Stimulated activated CD4-positive, alpha-beta T cell treated with anti-CD3 and anti-CD28 coated beads, Interleukin-2, amount 100 ng/mL, for 48 hours (primary cell): ENCODE measurements around the gene CABLES1.
"Not testable (repeated sequence)": the region's sequence is repeated elsewhere in the genome, so short reads cannot be mapped to it uniquely, and the experiment has no call there.

ENCODE experiments used
- DNase-seq, 2 donors: peaks; one replicate each; pipeline ENCODE4 v3.0.0-alpha.2; 2020

CABLES1 gene, protein sequence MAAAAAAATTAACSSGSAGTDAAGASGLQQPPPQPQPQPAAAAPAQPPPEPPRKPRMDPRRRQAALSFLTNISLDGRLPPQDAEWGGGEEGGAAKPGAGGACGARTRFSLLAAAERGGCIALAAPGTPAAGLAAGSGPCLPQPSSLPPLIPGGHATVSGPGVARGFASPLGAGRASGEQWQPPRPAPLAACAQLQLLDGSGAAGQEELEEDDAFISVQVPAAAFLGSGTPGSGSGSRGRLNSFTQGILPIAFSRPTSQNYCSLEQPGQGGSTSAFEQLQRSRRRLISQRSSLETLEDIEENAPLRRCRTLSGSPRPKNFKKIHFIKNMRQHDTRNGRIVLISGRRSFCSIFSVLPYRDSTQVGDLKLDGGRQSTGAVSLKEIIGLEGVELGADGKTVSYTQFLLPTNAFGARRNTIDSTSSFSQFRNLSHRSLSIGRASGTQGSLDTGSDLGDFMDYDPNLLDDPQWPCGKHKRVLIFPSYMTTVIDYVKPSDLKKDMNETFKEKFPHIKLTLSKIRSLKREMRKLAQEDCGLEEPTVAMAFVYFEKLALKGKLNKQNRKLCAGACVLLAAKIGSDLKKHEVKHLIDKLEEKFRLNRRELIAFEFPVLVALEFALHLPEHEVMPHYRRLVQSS

DNA sequence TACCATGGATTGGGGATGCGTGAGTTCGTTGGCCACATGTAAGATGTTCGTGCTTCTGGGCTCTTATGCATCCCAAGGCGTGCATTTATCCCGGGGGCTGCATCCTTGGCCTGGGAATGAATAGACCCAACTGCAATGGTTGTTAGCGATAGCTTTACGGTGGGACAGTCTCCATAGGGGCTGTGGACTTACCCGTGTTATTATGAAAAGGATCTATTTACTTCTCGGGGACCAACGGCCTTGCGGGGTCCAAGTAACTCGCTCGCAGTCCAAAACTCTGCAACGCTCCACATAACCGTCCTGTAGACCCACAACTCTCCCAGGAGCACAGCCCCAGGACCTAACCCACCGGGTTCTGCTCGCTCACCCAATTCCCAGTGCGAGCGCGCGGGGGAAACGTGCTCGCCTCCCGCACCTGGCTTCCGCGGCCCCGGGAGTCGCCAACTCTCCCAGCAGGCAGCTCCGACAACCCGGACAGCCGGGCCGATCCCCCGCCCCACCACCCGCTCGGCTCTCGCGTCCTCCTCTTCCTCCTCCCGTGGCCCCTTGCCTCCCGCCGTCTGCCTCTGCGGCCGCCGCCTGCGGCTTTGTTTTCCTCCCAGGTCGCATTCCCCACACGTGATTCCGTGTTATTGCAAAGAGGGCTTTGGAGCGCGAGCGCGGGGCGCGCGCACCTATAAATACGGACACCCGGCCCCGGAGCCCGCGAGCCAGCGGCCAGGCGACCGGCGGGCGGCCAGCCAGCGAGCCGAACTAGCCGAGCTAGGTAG lies at the start of gene CABLES1:
TSS of gene CABLES1 (plus strand) at position 706 of the 770 bp plus-strand sequence. CDS start 278 bp downstream, outside the sequence.
- peak; percentile 12 to 18 for DNase-seq

DNA sequence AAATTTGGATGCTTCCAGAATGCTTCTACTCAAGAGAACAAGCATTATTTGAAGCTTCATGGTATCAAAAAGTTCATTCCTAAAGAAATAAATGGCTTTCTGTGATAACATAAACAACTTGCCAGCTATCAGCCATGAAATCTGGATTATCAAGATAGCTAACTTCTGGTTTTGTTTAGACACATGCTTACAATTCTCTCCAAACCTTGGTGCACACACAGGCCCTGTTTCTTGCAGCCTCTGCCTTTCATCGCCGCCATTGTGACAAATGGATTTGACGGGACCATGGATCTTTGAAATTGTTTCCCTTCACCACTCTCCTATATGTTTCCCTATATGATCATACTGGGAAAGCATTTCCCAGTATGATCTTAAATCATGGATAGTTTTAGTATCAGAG lies 47.9 kb upstream of the CABLES1 start:
- no peak for DNase-seq

GRCh38 chr18:23088310-23088709 lies 47.0 kb upstream of the CABLES1 start:
- no peak for DNase-seq

DNA sequence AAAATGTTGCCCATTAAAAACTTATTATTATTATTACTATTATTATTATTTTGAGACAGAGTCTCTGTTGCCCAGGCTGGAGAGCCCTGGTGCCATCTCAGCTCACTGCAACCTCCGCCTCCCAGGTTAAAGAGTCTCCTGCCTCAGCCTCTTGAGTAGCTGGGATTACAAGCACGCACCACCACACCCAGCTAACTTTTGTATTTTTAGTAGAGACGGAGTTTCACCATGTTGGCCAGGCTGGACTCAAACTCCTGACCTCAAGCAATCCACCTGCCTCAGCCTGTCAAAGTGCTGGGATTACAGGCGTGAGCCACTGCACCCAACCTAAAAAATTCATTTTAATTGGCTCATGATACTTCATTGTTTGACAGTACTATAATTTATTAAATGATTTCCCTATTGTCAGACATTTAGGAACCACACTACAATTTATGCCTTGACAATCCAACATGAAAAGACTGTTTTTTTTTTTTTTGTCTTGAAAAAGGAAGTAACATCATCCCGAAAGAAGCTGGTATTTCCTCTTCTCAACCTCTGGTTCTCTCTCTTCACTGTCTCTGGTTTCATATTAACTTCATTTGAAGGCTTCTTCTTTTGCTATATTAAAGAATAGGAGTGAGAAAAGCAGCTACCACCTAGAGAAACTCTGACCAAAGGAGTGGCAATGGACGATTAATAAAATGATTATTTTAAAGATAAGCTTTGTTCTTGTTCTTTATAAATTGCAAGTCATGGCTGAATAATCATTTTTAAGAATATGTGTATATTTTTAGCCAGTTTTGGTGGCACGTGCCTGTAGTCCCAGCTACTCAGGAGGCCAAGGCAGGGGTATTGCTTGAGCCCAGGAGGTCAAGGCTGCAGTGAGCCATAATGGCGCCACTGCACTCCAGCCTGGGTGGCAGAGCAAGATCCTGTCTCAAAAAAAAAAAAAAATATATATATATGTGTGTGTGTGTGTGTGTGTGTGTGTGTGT lies 44.0 kb upstream of the CABLES1 start:
- DNase-seq = not testable (repeated sequence)

- DNase-seq = no peak
These were observed 43.2 kb upstream of the CABLES1 start for GRCh38 chr18:23092121-23092520.

GRCh38 chr18:23093130-23093529 lies 42.2 kb upstream of the CABLES1 start:
- DNase-seq = not testable (repeated sequence)

DNA sequence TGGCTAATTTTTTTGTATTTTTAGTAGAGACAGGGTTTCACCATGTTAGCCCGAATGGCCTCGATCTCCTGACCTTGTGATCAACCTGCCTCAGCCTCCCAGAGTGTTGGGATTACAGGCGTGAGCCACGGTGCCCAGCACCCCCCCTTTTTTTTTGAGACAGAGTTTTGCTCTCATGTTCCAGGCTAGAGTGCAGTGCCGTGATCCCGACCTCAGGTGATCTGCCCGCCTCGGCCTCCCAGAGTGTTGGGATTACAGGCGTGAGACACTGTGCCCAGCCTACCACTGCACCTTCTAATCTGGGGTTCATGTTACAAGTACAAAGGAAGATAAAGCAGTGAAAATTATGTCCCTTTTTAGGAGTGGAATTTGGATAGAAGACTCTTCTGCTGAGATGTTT lies 41.5 kb upstream of the CABLES1 start:
- no peak for DNase-seq

DNA sequence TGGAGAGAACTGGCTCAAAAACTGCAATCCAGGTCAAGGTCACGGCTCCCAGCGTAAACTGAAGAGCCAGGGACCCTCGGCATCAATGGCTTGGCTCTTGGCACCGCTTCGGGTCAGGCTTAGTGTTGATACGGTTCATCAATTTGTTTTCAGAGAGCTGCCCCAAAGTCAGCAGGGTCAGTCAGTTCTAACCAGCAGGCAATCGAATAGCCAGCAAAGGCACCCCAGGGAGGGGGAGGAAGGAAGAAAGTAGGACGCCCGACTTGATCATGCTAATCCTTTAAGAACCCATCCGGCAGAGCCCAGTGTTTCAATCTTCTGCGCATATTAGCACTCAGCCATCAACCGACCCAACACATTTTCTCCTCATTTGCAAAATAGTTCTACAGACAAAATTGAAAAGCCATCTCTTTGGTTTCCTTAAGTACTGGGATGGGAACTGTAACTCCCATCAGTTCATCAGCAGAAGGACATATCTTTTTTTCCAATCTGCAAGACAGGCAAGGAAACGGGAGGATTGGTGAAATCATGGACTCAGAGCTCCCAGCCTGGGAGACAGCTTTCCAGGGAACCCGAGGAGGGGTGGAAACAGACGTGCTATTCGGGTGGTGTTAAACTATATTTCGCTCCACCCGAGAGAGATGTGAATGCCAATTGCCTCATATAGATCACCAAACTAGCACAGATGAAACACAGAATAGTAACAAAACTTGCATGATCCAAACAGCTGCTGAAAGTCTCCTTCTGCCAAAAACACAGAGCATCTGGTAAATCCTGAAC lies 40.7 kb upstream of the CABLES1 start:
- DNase-seq = no peak

DNA sequence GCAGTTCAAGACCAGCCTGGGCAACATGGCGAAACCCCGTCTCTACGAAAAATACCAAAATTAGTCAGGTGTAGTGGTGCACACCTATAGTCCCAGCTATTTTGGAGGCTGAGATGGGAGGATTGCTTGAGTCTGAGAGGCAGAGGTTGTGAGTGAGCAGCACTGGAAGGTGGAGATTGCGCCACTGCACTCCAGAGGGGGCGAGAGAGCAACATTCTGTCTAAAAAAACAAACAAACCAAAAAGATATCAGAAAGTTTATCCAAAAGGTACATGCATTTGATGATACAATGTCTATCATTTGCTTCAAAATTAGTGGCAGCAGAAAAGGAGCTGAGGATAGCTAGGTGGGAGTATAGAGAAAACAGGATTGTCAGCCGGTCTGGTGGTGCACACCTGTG lies 39.8 kb upstream of the CABLES1 start:
- DNase-seq = no peak

DNA sequence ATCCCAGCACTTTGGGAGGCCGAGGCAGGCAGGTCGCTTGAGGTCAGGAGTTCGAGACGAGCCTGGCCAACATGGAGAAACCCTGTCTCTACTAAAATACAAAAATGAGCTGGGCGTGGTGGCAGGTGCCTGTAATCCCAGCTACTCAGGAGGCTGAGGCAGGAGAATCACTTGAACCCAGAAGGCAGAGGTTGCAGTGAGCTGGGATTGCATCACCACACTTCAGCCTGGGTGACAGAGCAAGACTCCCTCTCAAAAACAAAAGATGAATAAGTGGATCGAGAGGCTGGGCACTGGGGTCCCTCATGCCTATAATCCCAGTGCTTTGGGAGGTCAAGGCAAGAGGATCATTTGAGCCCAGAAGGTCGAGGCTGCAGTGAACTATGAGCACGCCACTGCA lies 38.3 kb upstream of the CABLES1 start:
- DNase-seq = not testable (repeated sequence)

GRCh38 chr18:23099621-23100020 lies 35.7 kb upstream of the CABLES1 start:
- DNase-seq = no peak

DNA sequence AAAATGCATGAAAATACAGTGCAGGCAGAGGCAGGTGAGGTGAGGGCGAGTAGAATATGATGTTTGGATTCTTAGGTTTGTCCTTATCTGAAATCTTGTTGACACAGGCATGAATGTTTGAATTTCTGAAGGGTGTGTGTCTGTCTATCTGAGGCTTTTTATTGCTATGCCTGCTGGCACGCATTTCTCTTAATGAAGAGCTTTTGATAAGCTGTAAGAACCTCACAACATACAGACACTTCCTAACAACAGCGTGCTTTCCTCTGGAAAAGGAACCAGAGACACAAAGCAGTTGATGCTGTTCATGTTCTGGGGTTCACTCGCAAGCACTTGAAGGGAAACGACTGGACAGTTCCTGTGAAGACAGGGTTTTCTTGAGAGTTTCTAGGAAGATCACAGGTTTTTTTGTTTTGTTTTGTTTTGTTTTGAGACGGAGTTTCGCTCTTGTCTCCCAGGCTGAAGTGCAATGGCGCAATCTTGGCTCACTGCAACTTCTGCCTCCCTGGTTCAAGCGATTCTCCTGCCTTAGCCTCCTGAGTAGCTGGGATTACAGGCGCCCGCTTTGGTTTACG lies 33.3 kb upstream of the CABLES1 start:
- DNase-seq = no peak

GRCh38 chr18:23102493-23103261 lies 32.6 kb upstream of the CABLES1 start:
- no peak for DNase-seq

DNA sequence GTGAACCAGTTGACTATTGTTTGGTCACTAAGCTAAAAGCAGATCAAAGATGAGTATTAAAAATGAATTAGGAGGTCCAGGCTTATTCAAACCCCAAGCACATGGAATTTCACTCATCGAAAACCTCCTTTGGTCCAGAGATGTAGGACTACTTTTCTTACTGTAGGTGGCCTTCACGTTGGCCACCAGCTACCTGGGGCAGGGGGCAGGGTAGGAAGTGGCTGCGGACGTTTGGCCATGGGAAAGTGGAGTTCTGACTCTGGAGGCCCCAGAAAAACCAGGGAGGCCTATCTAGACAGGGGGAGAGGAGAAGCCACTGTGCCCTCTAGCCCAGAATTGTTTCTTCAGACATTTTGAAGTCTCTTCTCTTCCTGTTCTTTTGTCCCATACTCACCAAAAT lies 31.8 kb upstream of the CABLES1 start:
- DNase-seq = no peak

DNA sequence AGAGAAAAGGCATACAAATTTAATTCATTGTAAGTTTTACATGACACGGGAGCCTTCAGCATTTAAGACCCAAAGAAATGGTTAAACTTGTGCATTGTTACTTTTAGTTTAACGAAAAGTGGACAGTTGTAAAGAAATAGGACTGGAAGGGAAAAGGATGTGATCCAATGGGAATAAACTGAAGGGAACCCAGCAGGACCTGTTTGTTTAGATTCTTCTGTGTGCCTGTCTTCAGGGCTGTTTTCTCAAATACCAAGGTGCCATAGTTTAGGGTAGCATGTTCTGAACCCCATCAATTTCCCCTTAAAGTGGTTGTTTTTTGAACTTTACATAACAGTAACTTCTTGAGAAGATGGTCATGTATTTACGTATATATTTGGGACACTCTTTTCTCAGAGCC lies 30.3 kb upstream of the CABLES1 start:
- no peak for DNase-seq

DNA sequence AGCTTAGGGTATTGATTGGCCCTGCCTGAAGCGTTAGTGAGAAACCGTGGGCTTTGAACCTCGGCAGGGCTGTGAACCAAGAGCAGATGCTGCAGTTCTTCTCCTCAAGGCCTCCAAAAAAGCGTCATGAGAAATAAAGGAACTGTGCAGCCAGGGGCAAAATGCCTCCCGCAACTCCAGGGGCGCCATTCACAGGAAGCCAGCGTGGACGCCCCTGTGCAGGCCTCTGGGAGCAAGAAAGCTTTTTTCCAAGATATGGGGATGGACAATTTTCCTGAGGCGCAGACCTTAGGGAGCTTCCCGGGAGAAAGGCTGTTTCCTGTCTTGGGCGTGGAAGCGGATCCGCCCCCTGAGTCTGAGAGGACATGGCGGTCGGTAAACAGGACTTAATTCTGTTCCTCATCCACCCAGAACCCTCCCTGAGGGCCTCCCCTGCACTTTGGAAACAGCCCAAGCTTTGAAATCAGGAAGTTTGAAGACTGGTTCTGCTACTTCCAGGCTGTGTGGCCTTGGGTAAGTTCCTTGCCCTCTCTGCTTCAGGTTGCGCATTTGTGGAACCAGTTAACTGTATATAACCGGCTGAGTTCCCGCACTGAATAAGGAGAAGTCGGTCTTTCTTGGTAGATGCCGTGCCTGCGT lies 29.6 kb upstream of the CABLES1 start:
- DNase-seq = no peak

DNA sequence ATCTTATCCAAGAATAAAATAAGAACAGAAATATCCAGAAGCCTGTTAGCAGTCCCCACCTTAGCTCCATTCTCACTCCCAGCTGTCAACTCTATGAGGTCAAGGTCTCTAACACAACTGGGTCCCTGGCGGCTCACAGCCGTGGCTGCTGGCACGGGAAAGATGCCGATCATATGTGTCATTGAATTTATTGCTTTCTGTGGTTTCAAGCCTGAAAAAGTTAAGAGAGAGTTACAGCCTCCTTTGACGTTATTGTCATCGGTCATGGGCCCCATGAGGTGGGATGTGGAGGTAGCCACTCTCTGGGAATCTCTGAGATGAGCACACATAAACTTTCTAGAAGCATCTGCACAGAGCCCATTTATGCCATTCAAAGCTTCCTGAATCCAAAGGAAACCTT lies 28.7 kb upstream of the CABLES1 start:
- no peak for DNase-seq

- no peak for DNase-seq
These were observed 27.6 kb upstream of the CABLES1 start for GRCh38 chr18:23107718-23108117.

- no peak for DNase-seq
These were observed 26.8 kb upstream of the CABLES1 start for GRCh38 chr18:23108496-23108895.

DNA sequence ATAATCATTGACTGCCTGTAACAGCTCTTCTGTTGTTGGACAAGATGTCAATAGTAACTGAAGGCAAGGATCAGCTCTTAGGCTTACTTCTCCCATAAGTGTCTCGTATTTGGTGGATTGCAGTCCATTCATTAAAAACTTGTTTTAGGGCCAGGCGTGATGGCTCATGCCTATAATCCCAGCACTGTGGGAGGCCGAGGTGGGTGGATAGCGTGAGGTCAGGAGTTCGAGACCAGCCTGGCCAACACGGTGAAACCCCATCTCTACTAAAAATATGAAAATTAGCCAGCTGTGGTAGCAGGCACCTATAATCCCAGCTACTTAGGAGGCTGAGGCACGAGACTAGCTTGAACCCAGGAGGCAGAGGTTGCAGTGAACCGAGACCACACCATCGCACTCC lies 26.1 kb upstream of the CABLES1 start:
- not testable (repeated sequence) for DNase-seq
